KMS-11 (cell line): ENCODE results near the gene TSPAN14.

Source experiments
- H2AFZ ChIP-seq: fragments of 200-600 bp; sonication (generic); 2 replicates; pipeline ENCODE4 v1.6.1; 2016; ENCODE audit warnings: antibody characterized with exemption, mixed run types, low read depth
- H3K27ac ChIP-seq: fragments of 200-600 bp; sonication (generic); 2 replicates; pipeline ENCODE4 v1.6.1; 2016; ENCODE audit warnings: mild to moderate bottlenecking, mixed run types
- H3K27me3 ChIP-seq: fragments of 200-600 bp; sonication (generic); 2 replicates; pipeline ENCODE4 v1.6.1; 2017; ENCODE audit warnings: mild to moderate bottlenecking, low read depth, mixed run types, moderate library complexity; ENCODE audit not compliant: insufficient read depth
- H3K36me3 ChIP-seq: fragments of 200-600 bp; sonication (generic); 2 replicates; pipeline ENCODE4 v1.6.1; 2017; ENCODE audit warnings: mild to moderate bottlenecking, mixed run types; ENCODE audit not compliant: insufficient read depth
- H3K4me1 ChIP-seq: fragments of 200-600 bp; sonication (generic); 2 replicates; pipeline ENCODE4 v1.6.1; 2016; ENCODE audit warnings: mild to moderate bottlenecking, low read depth, mixed run types; ENCODE audit not compliant: poor library complexity, severe bottlenecking
- H3K4me2 ChIP-seq: fragments of 200-600 bp; sonication (generic); 2 replicates; pipeline ENCODE4 v1.7.0; 2016; ENCODE audit warnings: mild to moderate bottlenecking, mixed run types
- H3K4me3 ChIP-seq: fragments of 200-600 bp; sonication (generic); IDR thresholded peaks from 2 replicates; pipeline ENCODE4 v1.6.1; 2017; ENCODE audit warnings: low read depth, low read length, mixed read lengths; ENCODE audit not compliant: insufficient read depth
- H3K79me2 ChIP-seq: fragments of 200-600 bp; sonication (generic); 2 replicates; pipeline ENCODE4 v1.6.1; 2016; ENCODE audit warnings: low read depth, mixed run types; ENCODE audit not compliant: insufficient read depth
- H3K9ac ChIP-seq: fragments of 200-600 bp; sonication (generic); 2 replicates; pipeline ENCODE4 v1.6.1; 2016; ENCODE audit warnings: mild to moderate bottlenecking, mixed run types
- H4K20me1 ChIP-seq: fragments of 200-600 bp; sonication (generic); 2 replicates; pipeline ENCODE4 v1.6.1; 2016; ENCODE audit warnings: mild to moderate bottlenecking, mixed run types; ENCODE audit not compliant: insufficient read depth
- TF ChIP-seq, protein P1 (sequence below): fragments of 200-600 bp; sonication (generic); conservative IDR thresholded peaks from 2 replicates; pipeline ENCODE4 v1.6.1; 2017; ENCODE audit warnings: low read depth, mild to moderate bottlenecking, antibody characterized with exemption, low read length, moderate library complexity, mixed read lengths

TSPAN14 gene

DNA sequence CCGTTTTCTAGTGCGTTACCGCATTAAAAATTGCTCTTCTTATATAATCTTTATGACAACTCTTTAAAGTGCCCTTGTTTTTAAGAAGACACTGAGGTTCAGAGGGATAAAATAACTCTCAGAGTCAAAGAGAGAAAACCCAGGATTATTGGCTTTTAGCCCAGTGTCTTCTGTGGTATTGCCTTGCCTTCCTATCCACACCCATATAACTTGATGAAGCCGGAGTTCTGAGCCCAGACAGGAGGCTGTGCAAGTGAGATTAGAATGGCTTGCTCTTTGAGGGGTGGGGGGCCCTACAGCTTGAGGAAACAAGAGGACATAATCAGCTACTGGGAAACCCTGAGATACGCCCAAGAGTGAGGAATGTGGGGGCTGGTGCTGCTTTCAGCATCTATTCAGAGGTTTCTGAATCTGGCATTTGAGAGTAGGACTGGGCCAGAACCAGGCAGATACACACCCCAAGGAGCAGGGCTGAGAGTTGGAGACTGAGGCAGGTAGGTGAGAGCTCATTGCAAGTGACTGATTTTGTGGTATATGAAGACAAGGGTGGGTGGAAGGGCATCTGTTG, 43.4 kb upstream of the TSPAN14 start:
- H3K4me1 ChIP-seq, result no peaks in the 10 kb centered on the region
- H3K27ac ChIP-seq, result no peak overlapping the region
- no peak overlapping the region for H3K9ac ChIP-seq
- no peaks in the 10 kb centered on the region for H3K27me3 ChIP-seq
- no peaks in the 10 kb centered on the region for H3K36me3 ChIP-seq
- H3K4me3 ChIP-seq, result no peak overlapping the region
- no peaks in the 10 kb centered on the region for H4K20me1 ChIP-seq
- H2AFZ ChIP-seq, result no peak overlapping the region
- H3K4me2 ChIP-seq, result no peak overlapping the region
- TF ChIP-seq, protein P1, sequence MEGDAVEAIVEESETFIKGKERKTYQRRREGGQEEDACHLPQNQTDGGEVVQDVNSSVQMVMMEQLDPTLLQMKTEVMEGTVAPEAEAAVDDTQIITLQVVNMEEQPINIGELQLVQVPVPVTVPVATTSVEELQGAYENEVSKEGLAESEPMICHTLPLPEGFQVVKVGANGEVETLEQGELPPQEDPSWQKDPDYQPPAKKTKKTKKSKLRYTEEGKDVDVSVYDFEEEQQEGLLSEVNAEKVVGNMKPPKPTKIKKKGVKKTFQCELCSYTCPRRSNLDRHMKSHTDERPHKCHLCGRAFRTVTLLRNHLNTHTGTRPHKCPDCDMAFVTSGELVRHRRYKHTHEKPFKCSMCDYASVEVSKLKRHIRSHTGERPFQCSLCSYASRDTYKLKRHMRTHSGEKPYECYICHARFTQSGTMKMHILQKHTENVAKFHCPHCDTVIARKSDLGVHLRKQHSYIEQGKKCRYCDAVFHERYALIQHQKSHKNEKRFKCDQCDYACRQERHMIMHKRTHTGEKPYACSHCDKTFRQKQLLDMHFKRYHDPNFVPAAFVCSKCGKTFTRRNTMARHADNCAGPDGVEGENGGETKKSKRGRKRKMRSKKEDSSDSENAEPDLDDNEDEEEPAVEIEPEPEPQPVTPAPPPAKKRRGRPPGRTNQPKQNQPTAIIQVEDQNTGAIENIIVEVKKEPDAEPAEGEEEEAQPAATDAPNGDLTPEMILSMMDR, result no peak
- no peaks in the 10 kb centered on the region for H3K79me2 ChIP-seq

DNA sequence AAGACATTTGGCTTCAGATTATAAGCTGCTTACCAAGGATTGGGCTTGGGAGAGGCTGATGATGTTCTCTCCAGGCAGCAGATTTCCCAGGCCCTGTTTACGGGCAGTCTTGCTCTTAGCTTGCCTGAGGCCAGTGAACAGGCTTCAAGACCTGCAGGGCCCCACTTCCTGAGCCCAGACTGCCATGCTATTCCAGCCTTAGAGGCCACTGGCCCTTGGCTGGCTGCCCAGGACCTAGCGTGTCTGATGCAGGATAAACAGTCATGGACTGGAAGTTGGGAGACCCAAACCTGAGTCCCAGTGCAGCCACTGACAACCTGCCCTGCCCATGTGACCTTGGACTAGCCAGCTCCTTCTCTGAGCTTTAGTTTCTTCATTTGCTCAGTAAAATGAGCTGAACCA, 42.8 kb upstream of the TSPAN14 start:
- Histone ChIP-seq H2AFZ (no peak overlapping the region), H3K4me1 (no peaks in the 10 kb centered on the region), H3K9ac (no peak overlapping the region), H3K4me2 (no peak overlapping the region), H3K27me3 (no peaks in the 10 kb centered on the region), H4K20me1 (no peaks in the 10 kb centered on the region), H3K79me2 (no peaks in the 10 kb centered on the region), H3K36me3 (no peaks in the 10 kb centered on the region), H3K27ac (no peak overlapping the region), H3K4me3 (no peak overlapping the region)
- TF ChIP-seq, protein P1, result no peak

DNA sequence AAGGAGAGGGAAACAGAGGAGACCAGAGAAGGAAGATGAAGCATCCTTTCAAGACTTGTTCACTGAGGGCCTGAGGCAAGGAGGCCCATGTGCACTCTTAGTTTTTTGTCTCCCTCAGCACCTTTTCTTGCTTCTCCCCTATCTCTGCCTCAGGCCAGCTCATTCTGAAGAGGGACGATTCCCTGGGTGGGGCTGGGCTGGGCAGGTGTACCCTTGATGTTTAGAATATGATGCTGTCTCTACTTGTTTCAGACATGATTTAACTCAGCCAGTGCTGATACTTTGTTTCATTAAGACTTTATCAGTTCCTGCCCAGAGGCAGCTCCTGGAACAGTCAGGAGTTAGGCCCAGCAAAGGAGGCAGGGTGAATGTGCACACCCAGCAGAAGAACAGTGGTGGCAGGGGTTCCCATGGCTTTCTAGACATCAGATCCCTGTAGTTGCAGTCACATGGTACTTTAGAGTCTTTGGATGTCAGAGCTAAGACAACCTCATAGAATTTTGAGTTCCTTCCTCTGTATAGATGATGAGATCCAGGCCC, 42.4 kb upstream of the TSPAN14 start:
- Histone ChIP-seq H3K9ac (no peak overlapping the region), H3K4me1 (no peaks in the 10 kb centered on the region), H3K4me2 (no peak overlapping the region), H3K27me3 (no peaks in the 10 kb centered on the region), H3K27ac (no peak overlapping the region), H2AFZ (no peak overlapping the region), H3K4me3 (no peak overlapping the region), H4K20me1 (no peaks in the 10 kb centered on the region), H3K79me2 (no peaks in the 10 kb centered on the region), H3K36me3 (no peaks in the 10 kb centered on the region)
- TF ChIP-seq, protein P1, result no peak

DNA sequence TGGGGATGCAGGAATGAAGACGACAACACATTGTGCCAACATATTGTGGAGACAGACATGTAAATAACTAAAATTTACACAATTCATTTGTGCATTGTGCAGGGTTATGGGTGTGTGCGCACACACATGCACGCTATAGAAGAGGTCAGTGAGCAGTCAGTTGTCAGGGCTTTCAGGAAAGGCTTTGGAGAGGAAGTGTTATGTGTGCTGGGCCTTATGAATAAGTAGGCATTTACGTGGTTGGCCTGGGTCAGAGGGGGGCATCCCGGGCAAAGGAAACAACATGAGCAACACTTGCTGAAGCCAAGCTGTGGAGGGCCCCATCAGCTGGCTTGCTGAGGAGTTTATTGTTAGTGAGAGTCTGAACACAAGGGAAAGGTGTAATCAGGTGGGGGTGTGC, 41.6 kb upstream of the TSPAN14 start:
- H3K79me2 ChIP-seq, result no peaks in the 10 kb centered on the region
- no peaks in the 10 kb centered on the region for H3K36me3 ChIP-seq
- no peak overlapping the region for H3K27ac ChIP-seq
- TF ChIP-seq, protein P1, result no peak
- no peaks in the 10 kb centered on the region for H4K20me1 ChIP-seq
- no peak overlapping the region for H2AFZ ChIP-seq
- no peak overlapping the region for H3K4me2 ChIP-seq
- H3K27me3 ChIP-seq, result no peaks in the 10 kb centered on the region
- no peak overlapping the region for H3K9ac ChIP-seq
- H3K4me3 ChIP-seq, result no peak overlapping the region
- no peaks in the 10 kb centered on the region for H3K4me1 ChIP-seq
